GM06990 (cell line): ENCODE results near the gene INPP5B.
"Not testable (repeated sequence)": the region's sequence is repeated elsewhere in the genome, so short reads cannot be mapped to it uniquely, and the experiment has no call there.

ENCODE experiments used
- DNase-seq: peaks from one replicate; pipeline ENCODE4 v3.0.0-alpha.2; 2011; ENCODE audit not compliant: insufficient read length; ENCODE audit errors: extremely low read depth
- H3K27me3 ChIP-seq: replicated peaks from 2 replicates; pipeline ENCODE4 v1.6.0; 2011; ENCODE audit warnings: low read length; ENCODE audit not compliant: control insufficient read depth, insufficient read depth
- H3K36me3 ChIP-seq: 2 replicates; pipeline ENCODE4 v1.5.1; 2011; ENCODE audit warnings: low read length; ENCODE audit not compliant: control insufficient read depth, insufficient read depth
- H3K4me3 ChIP-seq: replicated peaks from 2 replicates; pipeline ENCODE4 v1.5.1; 2011; ENCODE audit warnings: low read depth, mild to moderate bottlenecking, control low read depth, low read length
- TF ChIP-seq, protein P1 (sequence below): IDR thresholded peaks from 2 replicates; pipeline ENCODE4 v1.5.1; 2011; ENCODE audit warnings: low read length, control low read depth, mild to moderate bottlenecking, inconsistent platforms; ENCODE audit not compliant: insufficient read depth, poor library complexity, severe bottlenecking

The INPP5B gene

GRCh38 chr1:37902983-37903382 is 43.9 kb downstream of the INPP5B start:
- DNase-seq: no peak
- H3K4me3 ChIP-seq: no peak overlapping the region
- TF ChIP-seq, protein P1, sequence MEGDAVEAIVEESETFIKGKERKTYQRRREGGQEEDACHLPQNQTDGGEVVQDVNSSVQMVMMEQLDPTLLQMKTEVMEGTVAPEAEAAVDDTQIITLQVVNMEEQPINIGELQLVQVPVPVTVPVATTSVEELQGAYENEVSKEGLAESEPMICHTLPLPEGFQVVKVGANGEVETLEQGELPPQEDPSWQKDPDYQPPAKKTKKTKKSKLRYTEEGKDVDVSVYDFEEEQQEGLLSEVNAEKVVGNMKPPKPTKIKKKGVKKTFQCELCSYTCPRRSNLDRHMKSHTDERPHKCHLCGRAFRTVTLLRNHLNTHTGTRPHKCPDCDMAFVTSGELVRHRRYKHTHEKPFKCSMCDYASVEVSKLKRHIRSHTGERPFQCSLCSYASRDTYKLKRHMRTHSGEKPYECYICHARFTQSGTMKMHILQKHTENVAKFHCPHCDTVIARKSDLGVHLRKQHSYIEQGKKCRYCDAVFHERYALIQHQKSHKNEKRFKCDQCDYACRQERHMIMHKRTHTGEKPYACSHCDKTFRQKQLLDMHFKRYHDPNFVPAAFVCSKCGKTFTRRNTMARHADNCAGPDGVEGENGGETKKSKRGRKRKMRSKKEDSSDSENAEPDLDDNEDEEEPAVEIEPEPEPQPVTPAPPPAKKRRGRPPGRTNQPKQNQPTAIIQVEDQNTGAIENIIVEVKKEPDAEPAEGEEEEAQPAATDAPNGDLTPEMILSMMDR: no peak
- no peaks in the 10 kb centered on the region for H3K27me3 ChIP-seq
- no peaks in the 10 kb centered on the region for H3K36me3 ChIP-seq

- no peak overlapping the region; the same call in 1 of the 2 replicates for H3K4me3 ChIP-seq
- DNase-seq: no peak
- no peaks in the 10 kb centered on the region for H3K27me3 ChIP-seq
- H3K36me3 ChIP-seq: no peaks in the 10 kb centered on the region
- TF ChIP-seq, protein P1: no peak
Measured at GRCh38 chr1:37901893-37902225, 45.0 kb downstream of the INPP5B start.

GRCh38 chr1:37901191-37901892 is 45.5 kb downstream of the INPP5B start:
- peak; percentile 65 for DNase-seq

DNA sequence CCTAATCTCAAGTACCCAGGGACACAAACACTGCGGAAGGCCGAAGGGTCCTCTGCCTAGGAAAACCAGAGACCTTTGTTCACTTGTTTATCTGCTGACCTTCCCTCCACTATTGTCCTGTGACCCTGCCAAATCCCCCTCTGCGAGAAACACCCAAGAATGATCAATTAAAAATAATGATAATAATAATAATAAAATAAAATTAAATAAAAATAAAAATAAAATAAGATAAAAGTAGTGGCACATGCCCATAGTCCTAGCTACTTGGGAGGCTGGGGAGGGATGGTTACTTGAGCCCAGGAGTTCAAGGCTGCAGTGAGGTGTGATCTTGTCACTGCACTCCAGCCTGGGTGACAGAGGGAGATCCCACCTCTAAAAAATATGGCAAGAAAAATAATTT is 49.3 kb downstream of the INPP5B start:
- not testable (repeated sequence) for H3K36me3 ChIP-seq, H3K4me3 ChIP-seq, H3K27me3 ChIP-seq, DNase-seq

More at GRCh38 chr1:37901191-37901892, 45.5 kb downstream of the INPP5B start:
- Histone ChIP-seq H3K27me3 (no peaks in the 10 kb centered on the region), H3K36me3 (no peaks in the 10 kb centered on the region), H3K4me3 (peak overlapping the region; percentile 30)
- TF ChIP-seq, protein P1: no peak

- no peaks in the 10 kb centered on the region for H3K27me3 ChIP-seq
- TF ChIP-seq, protein P1: no peak
- DNase-seq: no peak
- peaks cover 5% of the 10 kb centered on the region for H3K36me3 ChIP-seq
- H3K4me3 ChIP-seq: no peak overlapping the region
Measured at GRCh38 chr1:37893673-37894072, 53.2 kb downstream of the INPP5B start.

DNA sequence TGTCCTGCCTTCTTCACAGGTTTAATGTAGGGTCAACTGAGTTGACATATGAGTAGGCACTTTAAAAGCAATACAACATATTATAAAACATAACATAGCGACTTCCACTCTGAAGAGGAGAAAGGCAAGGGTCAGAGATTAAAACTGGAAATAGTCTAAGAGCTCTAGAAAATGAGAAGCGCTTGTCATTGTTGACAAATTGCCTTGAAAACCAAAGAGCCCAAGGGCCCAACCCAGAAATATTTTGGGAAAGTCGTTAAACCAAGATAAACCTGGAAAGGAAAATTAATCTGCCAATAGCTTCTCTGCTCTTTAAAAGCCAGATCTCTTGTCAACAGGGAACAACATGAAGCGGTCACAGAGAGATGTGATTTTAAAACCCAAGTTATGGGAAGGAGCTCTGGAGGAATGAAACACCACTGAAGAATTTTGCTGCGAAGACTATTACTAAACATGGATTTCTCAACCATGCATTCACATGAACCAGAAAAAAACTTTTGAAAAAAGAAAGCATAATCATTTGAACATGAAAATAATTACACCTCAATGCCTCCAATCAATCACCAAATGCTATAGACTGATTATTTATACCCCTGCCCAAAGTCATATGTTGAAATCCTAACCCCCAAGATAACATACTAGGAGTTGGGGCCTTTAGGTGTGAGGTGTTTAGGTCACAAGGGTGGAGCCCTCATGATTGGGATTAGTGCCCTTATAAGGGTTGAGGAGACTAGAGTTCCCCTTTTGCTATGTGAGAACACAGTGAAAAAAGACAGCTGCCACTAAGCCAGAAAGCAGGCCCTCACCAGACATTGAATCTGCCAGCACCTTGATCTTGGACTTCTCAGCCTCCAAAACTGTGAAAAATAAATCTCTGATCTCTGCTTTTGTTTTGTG is 54.5 kb downstream of the INPP5B start:
- peaks cover 11% of the 10 kb centered on the region for H3K36me3 ChIP-seq
- TF ChIP-seq, protein P1: no peak
- H3K4me3 ChIP-seq: no peak overlapping the region
- no peak for DNase-seq
- no peaks in the 10 kb centered on the region for H3K27me3 ChIP-seq
